ENCODE measurements around the gene GPC6.

The GPC6 gene

DNA sequence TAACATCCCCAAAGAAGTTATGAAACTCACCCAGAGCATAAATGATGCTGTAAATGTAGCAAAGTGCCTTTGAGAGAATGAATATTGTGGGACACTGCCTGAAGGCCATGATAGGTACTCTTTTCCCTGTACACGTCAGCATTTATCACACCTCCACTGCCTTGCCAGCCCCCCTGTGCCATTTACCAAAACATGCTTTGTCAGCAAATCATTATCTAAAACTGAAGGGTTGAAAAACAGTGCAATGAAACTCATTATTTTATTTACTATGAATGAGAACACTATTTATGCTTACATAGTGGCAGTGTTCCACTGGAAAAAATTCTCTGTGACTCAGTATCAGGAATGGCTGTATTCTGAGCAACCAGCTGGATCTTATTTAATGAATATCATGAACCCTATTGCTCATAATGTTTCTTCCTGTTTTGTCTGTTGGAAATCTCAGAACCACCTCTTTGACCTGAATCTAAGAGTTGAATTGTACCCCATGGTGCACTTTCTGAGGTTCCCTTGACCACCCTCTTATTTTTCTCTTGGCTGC is 688.7 kb downstream of the GPC6 start:
- Histone ChIP-seq H3K4me1 (ENCODE audit: insufficient read depth, low read length, poor library complexity, severe bottlenecking) (peaks cover 11% of the 10 kb centered on the region), H3K9ac (ENCODE audit: low read depth, low read length, poor library complexity, severe bottlenecking) (no peak overlapping the region), H3K4me3 (ENCODE audit: low read length, poor library complexity, severe bottlenecking) (no peak overlapping the region), H3K9me3 (ENCODE audit: insufficient read depth, low read depth, low read length) (no peaks in the 10 kb centered on the region), H3K27me3 (ENCODE audit: insufficient read depth, low read length, poor library complexity, severe bottlenecking) (no peaks in the 10 kb centered on the region), H3K9me2 (replicated peaks; ENCODE audit: low read depth, low read length) (no peaks in the 10 kb centered on the region), H3K36me3 (ENCODE audit: insufficient read depth, low read length) (no peaks in the 10 kb centered on the region), H3K79me2 (ENCODE audit: insufficient read depth, low read length) (no peaks in the 10 kb centered on the region), H3F3A (ENCODE audit: low read depth) (no peaks in the 10 kb centered on the region), H3K4me2 (ENCODE audit: low read depth, low read length, poor library complexity, severe bottlenecking) (no peak overlapping the region), H4K20me1 (ENCODE audit: insufficient read depth, low read length, poor library complexity, severe bottlenecking) (no peaks in the 10 kb centered on the region), H2AFZ (ENCODE audit: low read length) (no peak overlapping the region)
- no peak for TF ChIP-seq EZH2phosphoT487 (IDR thresholded peaks at IDR 0.05; ENCODE audit: borderline replicate concordance)
- TF ChIP-seq, protein P1, sequence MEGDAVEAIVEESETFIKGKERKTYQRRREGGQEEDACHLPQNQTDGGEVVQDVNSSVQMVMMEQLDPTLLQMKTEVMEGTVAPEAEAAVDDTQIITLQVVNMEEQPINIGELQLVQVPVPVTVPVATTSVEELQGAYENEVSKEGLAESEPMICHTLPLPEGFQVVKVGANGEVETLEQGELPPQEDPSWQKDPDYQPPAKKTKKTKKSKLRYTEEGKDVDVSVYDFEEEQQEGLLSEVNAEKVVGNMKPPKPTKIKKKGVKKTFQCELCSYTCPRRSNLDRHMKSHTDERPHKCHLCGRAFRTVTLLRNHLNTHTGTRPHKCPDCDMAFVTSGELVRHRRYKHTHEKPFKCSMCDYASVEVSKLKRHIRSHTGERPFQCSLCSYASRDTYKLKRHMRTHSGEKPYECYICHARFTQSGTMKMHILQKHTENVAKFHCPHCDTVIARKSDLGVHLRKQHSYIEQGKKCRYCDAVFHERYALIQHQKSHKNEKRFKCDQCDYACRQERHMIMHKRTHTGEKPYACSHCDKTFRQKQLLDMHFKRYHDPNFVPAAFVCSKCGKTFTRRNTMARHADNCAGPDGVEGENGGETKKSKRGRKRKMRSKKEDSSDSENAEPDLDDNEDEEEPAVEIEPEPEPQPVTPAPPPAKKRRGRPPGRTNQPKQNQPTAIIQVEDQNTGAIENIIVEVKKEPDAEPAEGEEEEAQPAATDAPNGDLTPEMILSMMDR (conservative IDR thresholded peaks at IDR 0.05; ENCODE audit: low read length): no peak

DNA sequence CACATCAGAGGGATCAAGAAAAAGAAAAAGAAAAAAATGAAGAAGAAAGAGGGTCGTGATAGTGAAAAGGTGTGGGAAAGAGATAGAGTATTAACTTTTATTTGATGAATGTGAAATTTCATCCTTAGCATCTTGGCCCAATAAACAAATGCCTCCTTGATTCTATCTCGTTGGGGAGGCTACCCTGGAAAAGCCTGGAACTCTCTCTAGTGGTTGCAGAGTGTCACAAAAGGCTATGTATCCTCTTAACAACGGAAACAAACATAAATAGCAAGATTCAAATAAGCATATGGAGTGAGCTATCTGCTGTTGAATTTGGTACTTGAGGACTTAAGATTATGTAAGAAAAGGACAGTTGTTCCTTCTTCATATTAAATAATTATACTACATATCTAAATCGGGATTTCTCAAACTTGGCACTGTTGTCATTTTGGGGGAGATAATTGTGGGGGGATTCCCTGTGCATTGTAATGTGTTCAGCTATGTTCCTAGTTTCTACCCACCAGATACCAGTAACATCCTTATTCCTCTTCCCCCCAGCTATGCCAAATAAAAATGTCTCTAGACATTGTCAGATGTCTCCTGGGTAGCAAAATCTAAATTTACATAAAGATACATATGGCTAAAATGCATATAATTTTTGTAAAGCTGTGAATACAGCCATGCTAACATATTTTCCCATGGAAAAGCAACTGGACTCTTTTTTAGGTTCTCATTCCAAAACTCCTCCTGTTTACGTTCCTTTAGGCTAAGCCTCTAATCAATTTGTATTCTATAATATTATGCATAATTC is 695.7 kb downstream of the GPC6 start:
- no peaks in the 10 kb centered on the region for H4K20me1 ChIP-seq (ENCODE audit: insufficient read depth, low read length, poor library complexity, severe bottlenecking)

DNA sequence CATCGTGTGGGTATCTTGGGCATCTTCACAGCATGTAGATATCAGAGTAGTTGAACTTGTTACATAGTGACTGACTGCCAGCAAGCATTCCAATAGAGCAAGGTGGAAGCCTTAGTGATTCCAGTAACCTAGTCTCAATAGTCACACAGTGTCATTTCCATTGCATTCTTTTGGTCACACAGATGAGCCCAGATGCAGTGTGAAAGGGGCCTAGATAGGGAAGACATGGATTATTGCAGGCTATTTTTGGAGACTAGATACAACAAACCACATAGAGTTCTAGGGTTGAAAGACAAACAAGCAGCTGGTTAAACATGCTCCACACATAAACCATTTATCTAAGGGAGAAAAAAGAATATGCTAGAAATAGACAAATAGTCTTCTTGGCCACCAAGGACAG is 699.4 kb downstream of the GPC6 start:
- no peak for TF ChIP-seq EZH2phosphoT487 (IDR thresholded peaks at IDR 0.05; ENCODE audit: borderline replicate concordance)
- TF ChIP-seq, protein P1 (conservative IDR thresholded peaks at IDR 0.05; ENCODE audit: low read length): no peak
- no peak overlapping the region for H2AFZ ChIP-seq (ENCODE audit: low read length)
- H3K4me1 ChIP-seq (ENCODE audit: insufficient read depth, low read length, poor library complexity, severe bottlenecking): no peaks in the 10 kb centered on the region
- no peaks in the 10 kb centered on the region for H4K20me1 ChIP-seq (ENCODE audit: insufficient read depth, low read length, poor library complexity, severe bottlenecking)
- no peaks in the 10 kb centered on the region for H3K79me2 ChIP-seq (ENCODE audit: insufficient read depth, low read length)
- H3K9ac ChIP-seq (ENCODE audit: low read depth, low read length, poor library complexity, severe bottlenecking): no peak overlapping the region
- H3K9me3 ChIP-seq (ENCODE audit: insufficient read depth, low read depth, low read length): no peaks in the 10 kb centered on the region
- no peak overlapping the region for H3K4me3 ChIP-seq (ENCODE audit: low read length, poor library complexity, severe bottlenecking)
- no peaks in the 10 kb centered on the region for H3K27me3 ChIP-seq (ENCODE audit: insufficient read depth, low read length, poor library complexity, severe bottlenecking)
- no peaks in the 10 kb centered on the region for H3F3A ChIP-seq (ENCODE audit: low read depth)
- H3K9me2 ChIP-seq (replicated peaks; ENCODE audit: low read depth, low read length): no peaks in the 10 kb centered on the region
- no peaks in the 10 kb centered on the region for H3K36me3 ChIP-seq (ENCODE audit: insufficient read depth, low read length)
- no peak overlapping the region for H3K4me2 ChIP-seq (ENCODE audit: low read depth, low read length, poor library complexity, severe bottlenecking)

More for the DNA sequence above, 695.7 kb downstream of the GPC6 start:
- Histone ChIP-seq H3K79me2 (ENCODE audit: insufficient read depth, low read length) (no peaks in the 10 kb centered on the region), H3K4me3 (ENCODE audit: low read length, poor library complexity, severe bottlenecking) (no peak overlapping the region), H3K9me2 (replicated peaks; ENCODE audit: low read depth, low read length) (no peaks in the 10 kb centered on the region), H3K36me3 (ENCODE audit: insufficient read depth, low read length) (no peaks in the 10 kb centered on the region), H3F3A (ENCODE audit: low read depth) (no peaks in the 10 kb centered on the region), H3K9me3 (ENCODE audit: insufficient read depth, low read depth, low read length) (no peaks in the 10 kb centered on the region), H3K9ac (ENCODE audit: low read depth, low read length, poor library complexity, severe bottlenecking) (no peak overlapping the region), H3K4me2 (ENCODE audit: low read depth, low read length, poor library complexity, severe bottlenecking) (no peak overlapping the region), H3K4me1 (ENCODE audit: insufficient read depth, low read length, poor library complexity, severe bottlenecking) (peaks cover 11% of the 10 kb centered on the region), H2AFZ (ENCODE audit: low read length) (no peak overlapping the region), H3K27me3 (ENCODE audit: insufficient read depth, low read length, poor library complexity, severe bottlenecking) (no peaks in the 10 kb centered on the region)
- TF ChIP-seq, protein P1 (conservative IDR thresholded peaks at IDR 0.05; ENCODE audit: low read length): no peak
- no peak for TF ChIP-seq EZH2phosphoT487 (IDR thresholded peaks at IDR 0.05; ENCODE audit: borderline replicate concordance)
